GM12891 (cell line): Measurements from ENCODE around the gene SLC28A3.

Experiments
- DNase-seq: peaks from one replicate; pipeline ENCODE4 v3.0.0; 2011; ENCODE audit warnings: low spot score; ENCODE audit not compliant: insufficient read length
- FAIRE-seq: peaks from 2 replicates; lab custom pipeline; 2011; peaks lifted over from hg19 to GRCh38; lab: Jason Lieb, UNC
- PAX5 ChIP-seq: IDR thresholded peaks from 2 replicates; pipeline ENCODE4 v1.6.1; 2011; ENCODE audit warnings: low read length, moderate library complexity, mild to moderate bottlenecking; ENCODE audit not compliant: insufficient read depth, severe bottlenecking
- POLR2A ChIP-seq: IDR thresholded peaks from 2 replicates; pipeline ENCODE4 v1.6.1; 2011; ENCODE audit warnings: low read depth, low read length, control low read depth
- POLR2AphosphoS5 ChIP-seq: IDR thresholded peaks from 2 replicates; pipeline ENCODE4 v1.6.1; 2011; ENCODE audit warnings: low read depth, low read length, control low read depth
- POU2F2 ChIP-seq: IDR thresholded peaks from 2 replicates; pipeline ENCODE4 v1.6.1; 2011; ENCODE audit warnings: low read depth, mild to moderate bottlenecking, control low read depth, low read length, moderate library complexity
- SPI1 ChIP-seq: IDR thresholded peaks from 2 replicates; pipeline ENCODE4 v1.6.1; 2011; ENCODE audit warnings: low read depth, low read length, control low read depth
- TAF1 ChIP-seq: IDR thresholded peaks from 2 replicates; pipeline ENCODE4 v1.6.1; 2011; ENCODE audit warnings: low read depth, low read length, control low read depth

SLC28A3 gene

GRCh38 chr9:84310883-84311282 lies 29.7 kb downstream of the SLC28A3 start:
- TF ChIP-seq POLR2AphosphoS5: no peak
- TF ChIP-seq PAX5: no peak
- no peak for TF ChIP-seq POU2F2
- TF ChIP-seq SPI1: no peak
- TF ChIP-seq TAF1: no peak
- TF ChIP-seq POLR2A: no peak
- DNase-seq (no peak), FAIRE-seq (no peak)

- no peak for TF ChIP-seq POLR2AphosphoS5
- TF ChIP-seq TAF1: no peak
- TF ChIP-seq POU2F2: no peak
- no peak for TF ChIP-seq SPI1
- TF ChIP-seq POLR2A: no peak
- no peak for TF ChIP-seq PAX5
- DNase-seq (no peak), FAIRE-seq (no peak)
Observed at GRCh38 chr9:84305497-84306131, 34.9 kb downstream of the SLC28A3 start.

- TF ChIP-seq TAF1 (no peak), SPI1 (no peak), POU2F2 (no peak), POLR2A (no peak)
- FAIRE-seq (no peak), DNase-seq (no peak)
Observed at GRCh38 chr9:84304166-84304565, 36.4 kb downstream of the SLC28A3 start.

- DNase-seq: no peak
- TF ChIP-seq SPI1 (no peak), PAX5 (no peak), TAF1 (no peak), POLR2A (no peak), POLR2AphosphoS5 (no peak)
- FAIRE-seq: no peak
Observed at GRCh38 chr9:84303061-84303460, 37.5 kb downstream of the SLC28A3 start.

GRCh38 chr9:84301851-84302250 lies 38.7 kb downstream of the SLC28A3 start:
- DNase-seq: no peak
- TF ChIP-seq POLR2A: no peak
- TF ChIP-seq SPI1: no peak
- no peak for TF ChIP-seq TAF1
- TF ChIP-seq PAX5: no peak
- no peak for TF ChIP-seq POU2F2
- no peak for TF ChIP-seq POLR2AphosphoS5
- no peak for FAIRE-seq

DNA sequence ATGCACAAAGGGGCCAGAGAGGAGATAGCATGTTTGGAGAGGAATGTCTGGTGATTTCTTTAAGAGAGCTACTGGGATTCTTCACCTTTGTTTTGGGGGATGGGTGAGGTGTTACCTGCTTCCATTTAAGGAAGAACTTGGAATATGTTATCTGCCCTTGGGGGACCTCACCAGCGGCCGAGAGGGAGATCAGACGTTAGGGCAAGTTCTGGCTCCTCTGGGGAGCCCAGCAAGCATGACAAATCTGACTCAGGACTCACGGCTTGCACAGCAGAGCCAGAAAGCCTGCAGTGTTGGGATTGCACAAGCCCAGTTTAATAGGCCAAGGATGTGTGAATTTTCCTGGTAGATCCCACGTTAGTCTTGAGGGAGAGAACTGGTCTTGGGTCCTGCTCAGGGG lies 40.3 kb downstream of the SLC28A3 start:
- no peak for DNase-seq
- TF ChIP-seq PAX5: no peak
- no peak for TF ChIP-seq POU2F2
- no peak for TF ChIP-seq SPI1
- no peak for TF ChIP-seq POLR2AphosphoS5
- TF ChIP-seq TAF1: no peak
- no peak for FAIRE-seq

DNA sequence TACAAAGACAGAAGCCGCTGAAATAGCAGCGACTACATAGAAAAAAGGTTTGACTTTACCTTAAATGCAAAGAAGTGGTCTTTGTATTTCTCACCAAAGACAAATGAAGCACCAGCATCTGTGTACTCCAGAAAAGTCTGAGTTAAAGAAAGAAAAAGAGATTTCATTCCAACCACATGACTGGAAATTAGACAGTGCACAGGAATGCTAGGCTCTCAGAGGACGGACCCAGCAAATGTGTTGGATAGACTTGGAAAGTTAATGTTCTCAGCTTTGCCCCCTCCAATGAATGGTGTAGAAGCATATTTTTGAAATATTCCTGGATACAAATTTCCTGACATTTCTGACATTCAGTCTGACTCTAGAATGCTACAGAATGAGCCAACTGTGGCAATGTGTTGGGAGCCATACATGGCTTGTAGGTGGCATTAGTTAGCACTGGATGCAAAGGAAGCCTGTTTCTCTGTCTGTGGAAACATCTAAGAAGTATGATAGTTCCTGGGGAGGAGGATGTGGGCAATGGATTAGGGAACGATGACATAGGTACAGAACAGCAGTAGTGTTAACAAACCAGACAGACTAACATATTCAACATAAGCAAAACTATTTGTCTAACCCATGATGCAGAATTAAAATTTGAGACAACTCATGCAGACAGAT lies 43.3 kb downstream of the SLC28A3 start:
- FAIRE-seq: no peak
- no peak for DNase-seq
- TF ChIP-seq POU2F2 (no peak), SPI1 (no peak), PAX5 (no peak), POLR2AphosphoS5 (no peak), POLR2A (no peak), TAF1 (no peak)

GRCh38 chr9:84296146-84296843 lies 44.3 kb downstream of the SLC28A3 start:
- FAIRE-seq (peak; percentile 79), DNase-seq (no peak)
- 0 out of 2 replicates have a peak, but pooled peaks have one; percentile 16 for TF ChIP-seq TAF1
- TF ChIP-seq POLR2AphosphoS5: no peak
- peak; percentile 31; the same call in 1 of the 2 replicates for TF ChIP-seq SPI1

DNA sequence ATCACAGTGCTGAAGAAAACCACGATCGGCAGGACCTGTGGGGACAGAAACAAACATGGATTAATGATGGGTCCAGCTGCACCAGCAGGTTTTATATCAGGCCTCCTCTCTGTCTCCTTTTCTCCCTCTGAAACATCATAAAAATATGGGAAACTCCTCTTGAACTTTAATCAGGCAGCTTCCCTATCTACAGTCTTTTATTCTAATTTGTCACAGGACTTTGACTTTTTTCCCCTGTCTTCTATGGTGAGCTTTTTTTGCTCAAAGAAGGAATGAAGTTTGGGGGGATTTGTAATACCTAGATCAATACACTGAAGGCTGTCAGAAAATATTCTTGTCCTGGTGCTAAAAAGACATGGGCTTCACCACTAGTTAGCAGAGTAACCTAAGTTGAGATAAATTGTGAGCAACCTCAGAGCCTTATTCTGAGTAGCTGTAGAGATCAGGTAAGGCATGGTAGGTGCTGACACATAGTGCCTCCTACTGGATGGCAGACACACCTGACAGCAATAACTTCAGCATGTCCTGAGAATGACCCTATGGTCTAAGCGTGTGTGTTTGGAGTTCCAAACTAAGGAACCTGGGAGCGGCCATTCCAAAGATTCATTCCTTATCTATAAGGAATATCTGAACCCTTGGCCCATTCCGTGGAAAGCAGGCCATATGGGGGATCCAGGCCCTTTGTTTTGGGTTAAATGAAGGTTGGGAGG lies 46.2 kb downstream of the SLC28A3 start:
- TF ChIP-seq POLR2A (no peak), POU2F2 (no peak)
- DNase-seq (no peak), FAIRE-seq (peak; percentile 64)

- DNase-seq (no peak), FAIRE-seq (peak; percentile 94)
- TF ChIP-seq PAX5: no peak
- no peak for TF ChIP-seq POLR2A
- TF ChIP-seq TAF1: peak; percentile 26; the same call in 1 of the 2 replicates
- no peak for TF ChIP-seq POU2F2
- TF ChIP-seq POLR2AphosphoS5: no peak
- peak; percentile 36 for TF ChIP-seq SPI1
Observed at GRCh38 chr9:84293001-84293798, 47.4 kb downstream of the SLC28A3 start.
